ENCODE results near the gene NID2. TPM values are rescaled to one million over a fixed set of nuclear protein-coding genes. Genes with fewer than 3 reads are reported as not detected.

NID2 gene
- total RNA-seq, 1 experiment from 2014 or later: 6.6 TPM

GRCh38 chr14:51957950-51958349 is 110.9 kb downstream of the NID2 start:
- Mint-ChIP-seq H3K4me1 (peaks cover 0 to 6% of the 10 kb centered on the region in 2 experiments; a peak in 1 of 4 replicates), H3K27me3 (ENCODE audit: low read depth) (no peaks in the 10 kb centered on the region; the same call in 1 of the 2 replicates), H3K27ac (no peak overlapping the region), H3K4me3 (no peak overlapping the region), H3K9me3 (peaks cover 19 to 25% of the 10 kb centered on the region in 2 experiments), H3K36me3 (ENCODE audit: insufficient read depth in 1 of 3, low read depth in 3 of 3) (peaks cover 16 to 33% (median 19%) of the 10 kb centered on the region in 3 experiments)
- Histone ChIP-seq H3K27me3 (ENCODE audit: insufficient read depth, low read length) (no peaks in the 10 kb centered on the region), H3T11ph (ENCODE audit: low read length) (no peak overlapping the region), H3K56ac (ENCODE audit: insufficient read length, low read depth, low read length) (no peak overlapping the region), H3K79me1 (ENCODE audit: insufficient read depth, low read depth, low read length, poor library complexity, severe bottlenecking) (no peaks in the 10 kb centered on the region), H2AK5ac (ENCODE audit: insufficient read length, low read length) (no peak overlapping the region), H2BK15ac (ENCODE audit: low read depth, low read length) (no peak overlapping the region), H3K4ac (ENCODE audit: low read depth, low read length) (no peak overlapping the region), H4K91ac (ENCODE audit: insufficient read length, low read depth, low read length) (no peak overlapping the region), H3K9ac (ENCODE audit: extremely low read depth, insufficient read length, low read length) (no peak overlapping the region), H3K23me2 (ENCODE audit: insufficient read length, low read depth, low read length, poor library complexity, severe bottlenecking) (no peaks in the 10 kb centered on the region), H2BK20ac (ENCODE audit: low read depth, low read length, poor library complexity, severe bottlenecking) (no peak overlapping the region), H4K20me1 (ENCODE audit: control insufficient read depth, insufficient read depth, insufficient read length) (no peaks in the 10 kb centered on the region), H3K9me3 (ENCODE audit: control insufficient read depth, low read depth, low read length) (peaks cover 4% of the 10 kb centered on the region), H2BK12ac (ENCODE audit: insufficient read length, low read depth, low read length) (no peak overlapping the region), H4K8ac (replicated peaks; ENCODE audit: insufficient read length, low read depth, low read length) (no peak overlapping the region), H3K27ac (ENCODE audit: insufficient read length, low read depth, low read length) (no peak overlapping the region), H3K18ac (ENCODE audit: insufficient read length, low read depth, low read length) (no peak overlapping the region), H3K4me2 (ENCODE audit: insufficient read depth, insufficient read length, low read length) (no peak overlapping the region), H3K23ac (ENCODE audit: insufficient read length, low read depth, low read length) (no peak overlapping the region), H3K14ac (ENCODE audit: insufficient read depth, low read length) (no peak overlapping the region), H2BK120ac (ENCODE audit: low read depth, low read length, poor library complexity, severe bottlenecking) (no peak overlapping the region), H2AFZ (ENCODE audit: low read length) (no peak overlapping the region), H4K5ac (ENCODE audit: insufficient read length, low read depth, low read length) (no peak overlapping the region), H3K79me2 (ENCODE audit: insufficient read depth, low read length) (no peaks in the 10 kb centered on the region), H2BK5ac (ENCODE audit: insufficient read length, low read length) (no peak overlapping the region), H3K4me1 (ENCODE audit: insufficient read depth, low read length) (no peaks in the 10 kb centered on the region)
- DNase-seq: no peak
- no peak for TF ChIP-seq CTCF (conservative IDR thresholded peaks at IDR 0.05)
- WGBS (ENCODE audit: extremely low coverage, insufficient read length, low lambda C conversion rate): no CpG with 5 or more reads among the region's 2 CpGs

Other genes starting within 250 kb of the NID2 start
- 7.0 and 7.9 TPM in 2 replicates for gene GNG2, start 208.4 kb downstream of the NID2 start, total RNA-seq (2021)
- 347 and 350 TPM in 2 replicates for gene RTRAF, start 79.5 kb downstream of the NID2 start, total RNA-seq (2021)
- gene PTGDR, start 198.6 kb upstream of the NID2 start, total RNA-seq (2021): not detected in 2 replicates
- gene PTGER2, start 245.3 kb upstream of the NID2 start, total RNA-seq (2021): 0.68 and 1.0 TPM in 2 replicates

Measured in H9 (cell line).